Eye (tissue), 1 donor: Measurements from ENCODE around the gene PDE4D.
"Not testable (repeated sequence)": the region's sequence is repeated elsewhere in the genome, so short reads cannot be mapped to it uniquely, and the experiment has no call there.

Experiments
- DNase-seq: peaks from one replicate; pipeline ENCODE4 v3.0.0-alpha.2; 2015

Gene PDE4D

GRCh38 chr5:59458321-59458720 is 435.2 kb downstream of the PDE4D start:
- DNase-seq, result no peak

GRCh38 chr5:59449905-59450644 is 443.5 kb downstream of the PDE4D start:
- DNase-seq, result no peak

- no peak for DNase-seq
Measured at GRCh38 chr5:59446356-59446755, 447.2 kb downstream of the PDE4D start.

- DNase-seq, result no peak
Measured at GRCh38 chr5:59445741-59446140, 447.8 kb downstream of the PDE4D start.

- DNase-seq, result no peak
Measured at GRCh38 chr5:59439303-59439702, 454.2 kb downstream of the PDE4D start.

GRCh38 chr5:59437176-59437575 is 456.4 kb downstream of the PDE4D start:
- no peak for DNase-seq

- DNase-seq, result no peak
Measured at GRCh38 chr5:59436364-59437148, 457.0 kb downstream of the PDE4D start.

GRCh38 chr5:59433174-59433573 is 460.4 kb downstream of the PDE4D start:
- DNase-seq, result no peak

- no peak for DNase-seq
Measured at GRCh38 chr5:59430066-59430685, 463.4 kb downstream of the PDE4D start.

- no peak for DNase-seq
Measured at GRCh38 chr5:59428391-59428790, 465.1 kb downstream of the PDE4D start.

GRCh38 chr5:59424515-59424914 is 469.0 kb downstream of the PDE4D start:
- DNase-seq, result no peak

- DNase-seq, result no peak
Measured at GRCh38 chr5:59423021-59423420, 470.5 kb downstream of the PDE4D start.

- no peak for DNase-seq
Measured at GRCh38 chr5:59421986-59422941, 471.3 kb downstream of the PDE4D start.

- DNase-seq, result no peak
Measured at GRCh38 chr5:59420596-59420995, 472.9 kb downstream of the PDE4D start.

- no peak for DNase-seq
Measured at GRCh38 chr5:59418808-59419207, 474.7 kb downstream of the PDE4D start.

GRCh38 chr5:59416451-59416850 is 477.1 kb downstream of the PDE4D start:
- peak; percentile 27 for DNase-seq

GRCh38 chr5:59416026-59416425 is 477.5 kb downstream of the PDE4D start:
- no peak for DNase-seq

- no peak for DNase-seq
Measured at GRCh38 chr5:59412428-59412827, 481.1 kb downstream of the PDE4D start.

- DNase-seq, result not testable (repeated sequence)
Measured at GRCh38 chr5:59408997-59409396, 484.5 kb downstream of the PDE4D start.

- DNase-seq, result no peak
Measured at GRCh38 chr5:59407967-59408366, 485.6 kb downstream of the PDE4D start.

GRCh38 chr5:59401637-59402036 is 491.9 kb downstream of the PDE4D start:
- no peak for DNase-seq

- not testable (repeated sequence) for DNase-seq
Measured at GRCh38 chr5:59394956-59395355, 498.6 kb downstream of the PDE4D start.
